ENCODE results near the gene REELD1.

REELD1 gene

GRCh38 chr4:146214238-146214637 lies at the start of gene REELD1:
REELD1 (plus strand) TSS chr4:146214538; CDS start chr4:146216953, 2,415 bp downstream.
- DNase-seq (ENCODE audit: low spot score), result no peak

- no peak for DNase-seq (ENCODE audit: low spot score)
These were observed 49.1 kb upstream of the REELD1 start for GRCh38 chr4:146165221-146165620.

GRCh38 chr4:146165840-146166239 lies 48.5 kb upstream of the REELD1 start:
- no peak for DNase-seq (ENCODE audit: low spot score)

GRCh38 chr4:146170149-146170548 lies 44.2 kb upstream of the REELD1 start:
- DNase-seq (ENCODE audit: low spot score), result no peak

- DNase-seq (ENCODE audit: low spot score), result peak; percentile 92
These were observed 38.5 kb upstream of the REELD1 start, which contains the start of gene LSM6 for GRCh38 chr4:146175541-146176453. LSM6 (plus strand) TSS chr4:146175718; CDS start chr4:146182922, 7,204 bp downstream.

GRCh38 chr4:146176891-146177290 lies 37.4 kb upstream of the REELD1 start:
- no peak for DNase-seq (ENCODE audit: low spot score)

GRCh38 chr4:146178126-146178525 lies 36.2 kb upstream of the REELD1 start:
- DNase-seq (ENCODE audit: low spot score), result no peak

GRCh38 chr4:146179784-146180370 lies 34.5 kb upstream of the REELD1 start:
- no peak for DNase-seq (ENCODE audit: low spot score)

GRCh38 chr4:146182443-146182842 lies 31.9 kb upstream of the REELD1 start:
- DNase-seq (ENCODE audit: low spot score), result no peak

GRCh38 chr4:146183209-146183608 lies 31.1 kb upstream of the REELD1 start:
- no peak for DNase-seq (ENCODE audit: low spot score)

- no peak for DNase-seq (ENCODE audit: low spot score)
These were observed 28.3 kb upstream of the REELD1 start for GRCh38 chr4:146186041-146186440.

- no peak for DNase-seq (ENCODE audit: low spot score)
These were observed 27.7 kb upstream of the REELD1 start for GRCh38 chr4:146186596-146186995.

GRCh38 chr4:146190456-146190855 lies 23.9 kb upstream of the REELD1 start:
- DNase-seq (ENCODE audit: low spot score), result no peak

GRCh38 chr4:146191766-146192458 lies 22.4 kb upstream of the REELD1 start:
- peak; percentile 20 for DNase-seq (ENCODE audit: low spot score)

GRCh38 chr4:146193628-146194027 lies 20.7 kb upstream of the REELD1 start:
- no peak for DNase-seq (ENCODE audit: low spot score)

GRCh38 chr4:146194212-146194611 lies 20.1 kb upstream of the REELD1 start:
- no peak for DNase-seq (ENCODE audit: low spot score)

GRCh38 chr4:146202665-146203064 lies 11.7 kb upstream of the REELD1 start:
- no peak for DNase-seq (ENCODE audit: low spot score)

- no peak for DNase-seq (ENCODE audit: low spot score)
These were observed 6.9 kb upstream of the REELD1 start for GRCh38 chr4:146207410-146207809.

- no peak for DNase-seq (ENCODE audit: low spot score)
These were observed 3.4 kb upstream of the REELD1 start for GRCh38 chr4:146210890-146211289.

- no peak for DNase-seq (ENCODE audit: low spot score)
These were observed 2.9 kb upstream of the REELD1 start for GRCh38 chr4:146211440-146211839.

GRCh38 chr4:146212781-146213180 lies 1.6 kb upstream of the REELD1 start:
- no peak for DNase-seq (ENCODE audit: low spot score)

GRCh38 chr4:146222313-146222712 lies 8.0 kb downstream of the REELD1 start:
- DNase-seq (ENCODE audit: low spot score), result peak; percentile 48

Measured in AG08396 (cell line).